ENCODE results near the gene KHDC4. TPM values are rescaled to one million over a fixed set of nuclear protein-coding genes. Genes with fewer than 3 reads are reported as not detected.

KHDC4 gene
- total and polyA plus RNA-seq, 2 of the 13 experiments (the other 11 are each of a cell fraction or from before 2014, with no cell fraction given): 33.5 to 92.0 TPM

DNA sequence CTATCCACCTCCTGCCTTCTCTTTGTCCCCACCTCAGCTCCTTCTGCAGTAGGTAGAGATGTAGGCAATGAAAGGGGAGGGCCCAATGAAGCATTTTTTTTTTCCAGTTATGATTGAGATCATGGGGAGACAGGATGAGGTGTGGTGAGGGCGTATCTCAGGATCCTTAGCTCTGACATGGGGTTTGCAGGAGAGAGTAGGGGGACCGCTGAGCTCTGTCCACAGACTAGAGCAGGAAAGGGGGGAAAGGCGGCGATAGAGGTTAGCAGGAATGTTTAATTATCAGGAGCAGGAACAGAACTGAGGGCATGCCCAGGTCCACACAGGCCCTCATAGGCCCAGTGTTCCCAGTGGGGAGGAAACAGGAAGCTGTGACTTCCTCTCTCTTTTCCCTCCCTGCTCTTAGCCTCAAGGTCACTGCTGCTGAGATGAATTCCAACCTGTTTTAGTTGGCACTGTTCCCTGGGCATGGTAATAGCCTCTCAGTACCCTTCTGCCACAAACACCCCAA is 6.3 kb upstream of the KHDC4 start (continued):
- TF ChIP-seq, protein P1, sequence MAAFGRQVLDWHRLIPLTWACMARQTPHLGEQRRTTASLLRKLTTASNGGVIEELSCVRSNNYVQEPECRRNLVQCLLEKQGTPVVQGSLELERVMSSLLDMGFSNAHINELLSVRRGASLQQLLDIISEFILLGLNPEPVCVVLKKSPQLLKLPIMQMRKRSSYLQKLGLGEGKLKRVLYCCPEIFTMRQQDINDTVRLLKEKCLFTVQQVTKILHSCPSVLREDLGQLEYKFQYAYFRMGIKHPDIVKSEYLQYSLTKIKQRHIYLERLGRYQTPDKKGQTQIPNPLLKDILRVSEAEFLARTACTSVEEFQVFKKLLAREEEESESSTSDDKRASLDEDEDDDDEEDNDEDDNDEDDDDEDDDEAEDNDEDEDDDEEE (CRISPR knock-in tag; IDR thresholded peaks at IDR 0.05): no peak
- peak; percentile 33; the same call in 1 of the 2 replicates for TF ChIP-seq PHF8 (CRISPR knock-in tag; IDR thresholded peaks at IDR 0.05)
- TF ChIP-seq HIC2 (CRISPR knock-in tag; IDR thresholded peaks at IDR 0.05; ENCODE audit: low read depth): peak; percentile 85
- TF ChIP-seq ZNF883 (CRISPR knock-in tag; IDR thresholded peaks at IDR 0.05; ENCODE audit: not compliant biosample characterization): no peak
- TF ChIP-seq AGO2 (optimal IDR thresholded peaks at IDR 0.05; ENCODE audit: low read depth, low read length): peak; percentile 45
- TF ChIP-seq ZNF430 (CRISPR knock-in tag; IDR thresholded peaks at IDR 0.05): no peak
- TF ChIP-seq ZFP62 (CRISPR knock-in tag; IDR thresholded peaks at IDR 0.05): no peak
- TF ChIP-seq, protein P2, sequence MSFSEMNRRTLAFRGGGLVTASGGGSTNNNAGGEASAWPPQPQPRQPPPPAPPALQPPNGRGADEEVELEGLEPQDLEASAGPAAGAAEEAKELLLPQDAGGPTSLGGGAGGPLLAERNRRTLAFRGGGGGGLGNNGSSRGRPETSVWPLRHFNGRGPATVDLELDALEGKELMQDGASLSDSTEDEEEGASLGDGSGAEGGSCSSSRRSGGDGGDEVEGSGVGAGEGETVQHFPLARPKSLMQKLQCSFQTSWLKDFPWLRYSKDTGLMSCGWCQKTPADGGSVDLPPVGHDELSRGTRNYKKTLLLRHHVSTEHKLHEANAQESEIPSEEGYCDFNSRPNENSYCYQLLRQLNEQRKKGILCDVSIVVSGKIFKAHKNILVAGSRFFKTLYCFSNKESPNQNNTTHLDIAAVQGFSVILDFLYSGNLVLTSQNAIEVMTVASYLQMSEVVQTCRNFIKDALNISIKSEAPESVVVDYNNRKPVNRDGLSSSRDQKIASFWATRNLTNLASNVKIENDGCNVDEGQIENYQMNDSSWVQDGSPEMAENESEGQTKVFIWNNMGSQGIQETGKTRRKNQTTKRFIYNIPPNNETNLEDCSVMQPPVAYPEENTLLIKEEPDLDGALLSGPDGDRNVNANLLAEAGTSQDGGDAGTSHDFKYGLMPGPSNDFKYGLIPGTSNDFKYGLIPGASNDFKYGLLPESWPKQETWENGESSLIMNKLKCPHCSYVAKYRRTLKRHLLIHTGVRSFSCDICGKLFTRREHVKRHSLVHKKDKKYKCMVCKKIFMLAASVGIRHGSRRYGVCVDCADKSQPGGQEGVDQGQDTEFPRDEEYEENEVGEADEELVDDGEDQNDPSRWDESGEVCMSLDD (CRISPR knock-in tag; IDR thresholded peaks at IDR 0.05; ENCODE audit: borderline replicate concordance): no peak
- 0 out of 2 replicates have a peak, but pooled peaks have one; percentile 40 for TF ChIP-seq CSRNP1 (CRISPR knock-in tag; IDR thresholded peaks at IDR 0.05)
- TF ChIP-seq HNF4A (CRISPR knock-in tag; IDR thresholded peaks at IDR 0.05): peak; percentile 26
- TF ChIP-seq, protein P3, sequence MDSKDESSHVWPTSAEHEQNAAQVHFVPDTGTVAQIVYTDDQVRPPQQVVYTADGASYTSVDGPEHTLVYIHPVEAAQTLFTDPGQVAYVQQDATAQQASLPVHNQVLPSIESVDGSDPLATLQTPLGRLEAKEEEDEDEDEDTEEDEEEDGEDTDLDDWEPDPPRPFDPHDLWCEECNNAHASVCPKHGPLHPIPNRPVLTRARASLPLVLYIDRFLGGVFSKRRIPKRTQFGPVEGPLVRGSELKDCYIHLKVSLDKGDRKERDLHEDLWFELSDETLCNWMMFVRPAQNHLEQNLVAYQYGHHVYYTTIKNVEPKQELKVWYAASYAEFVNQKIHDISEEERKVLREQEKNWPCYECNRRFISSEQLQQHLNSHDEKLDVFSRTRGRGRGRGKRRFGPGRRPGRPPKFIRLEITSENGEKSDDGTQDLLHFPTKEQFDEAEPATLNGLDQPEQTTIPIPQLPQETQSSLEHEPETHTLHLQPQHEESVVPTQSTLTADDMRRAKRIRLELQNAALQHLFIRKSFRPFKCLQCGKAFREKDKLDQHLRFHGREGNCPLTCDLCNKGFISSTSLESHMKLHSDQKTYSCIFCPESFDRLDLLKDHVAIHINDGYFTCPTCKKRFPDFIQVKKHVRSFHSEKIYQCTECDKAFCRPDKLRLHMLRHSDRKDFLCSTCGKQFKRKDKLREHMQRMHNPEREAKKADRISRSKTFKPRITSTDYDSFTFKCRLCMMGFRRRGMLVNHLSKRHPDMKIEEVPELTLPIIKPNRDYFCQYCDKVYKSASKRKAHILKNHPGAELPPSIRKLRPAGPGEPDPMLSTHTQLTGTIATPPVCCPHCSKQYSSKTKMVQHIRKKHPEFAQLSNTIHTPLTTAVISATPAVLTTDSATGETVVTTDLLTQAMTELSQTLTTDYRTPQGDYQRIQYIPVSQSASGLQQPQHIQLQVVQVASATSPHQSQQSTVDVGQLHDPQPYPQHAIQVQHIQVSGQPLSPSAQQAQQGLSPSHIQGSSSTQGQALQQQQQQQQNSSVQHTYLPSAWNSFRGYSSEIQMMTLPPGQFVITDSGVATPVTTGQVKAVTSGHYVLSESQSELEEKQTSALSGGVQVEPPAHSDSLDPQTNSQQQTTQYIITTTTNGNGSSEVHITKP (CRISPR knock-in tag; IDR thresholded peaks at IDR 0.05; ENCODE audit: low read depth): no peak; the same call in 1 of the 2 replicates
- TF ChIP-seq, protein P4, sequence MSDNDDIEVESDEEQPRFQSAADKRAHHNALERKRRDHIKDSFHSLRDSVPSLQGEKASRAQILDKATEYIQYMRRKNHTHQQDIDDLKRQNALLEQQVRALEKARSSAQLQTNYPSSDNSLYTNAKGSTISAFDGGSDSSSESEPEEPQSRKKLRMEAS (IDR thresholded peaks at IDR 0.05): peak; percentile 66
- TF ChIP-seq DNMT3B (CRISPR knock-in tag; conservative IDR thresholded peaks at IDR 0.05): no peak; the same call in 1 of the 2 replicates
- TF ChIP-seq MLLT10 (CRISPR knock-in tag; IDR thresholded peaks at IDR 0.05): no peak
- TF ChIP-seq, protein P5, sequence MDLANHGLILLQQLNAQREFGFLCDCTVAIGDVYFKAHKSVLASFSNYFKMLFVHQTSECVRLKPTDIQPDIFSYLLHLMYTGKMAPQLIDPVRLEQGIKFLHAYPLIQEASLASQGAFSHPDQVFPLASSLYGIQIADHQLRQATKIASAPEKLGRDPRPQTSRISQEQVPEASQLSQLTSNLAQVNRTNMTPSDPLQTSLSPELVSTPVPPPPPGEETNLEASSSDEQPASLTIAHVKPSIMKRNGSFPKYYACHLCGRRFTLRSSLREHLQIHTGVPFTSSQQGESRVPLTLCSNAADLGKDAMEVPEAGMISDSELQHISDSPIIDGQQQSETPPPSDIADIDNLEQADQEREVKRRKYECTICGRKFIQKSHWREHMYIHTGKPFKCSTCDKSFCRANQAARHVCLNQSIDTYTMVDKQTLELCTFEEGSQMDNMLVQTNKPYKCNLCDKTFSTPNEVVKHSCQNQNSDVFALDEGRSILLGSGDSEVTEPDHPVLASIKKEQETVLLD (CRISPR knock-in tag; IDR thresholded peaks at IDR 0.05; ENCODE audit: low read depth): no peak
